ENCODE measurements around the gene TMEM154.

The TMEM154 gene

GRCh38 chr4:152605641-152606335 lies 74.0 kb downstream of the TMEM154 start:
- in situ Hi-C loops (cut with MboI; ENCODE audit: low sequenced_read_pairs, unreplicated experiment), result no loop called here
- DNase-seq (ENCODE audit: low spot score), result no peak
- no peak for TF ChIP-seq CTCF (IDR thresholded peaks at IDR 0.05; ENCODE audit: borderline replicate concordance, control extremely low read depth, extremely low read depth, insufficient read depth, missing control alignments)

- in situ Hi-C loops (cut with MboI; ENCODE audit: low sequenced_read_pairs, unreplicated experiment), result no loop called here
- TF ChIP-seq CTCF (IDR thresholded peaks at IDR 0.05; ENCODE audit: borderline replicate concordance, control extremely low read depth, extremely low read depth, insufficient read depth, missing control alignments), result no peak
- DNase-seq (ENCODE audit: low spot score), result no peak
Measured at GRCh38 chr4:152605031-152605430, 74.8 kb downstream of the TMEM154 start.

- TF ChIP-seq CTCF (IDR thresholded peaks at IDR 0.05; ENCODE audit: borderline replicate concordance, control extremely low read depth, extremely low read depth, insufficient read depth, missing control alignments), result no peak
- DNase-seq (ENCODE audit: low spot score), result no peak
- in situ Hi-C loops (cut with MboI; ENCODE audit: low sequenced_read_pairs, unreplicated experiment), result no loop called here
Measured at GRCh38 chr4:152601156-152601555, 78.6 kb downstream of the TMEM154 start.

GRCh38 chr4:152599636-152600035 lies 80.2 kb downstream of the TMEM154 start:
- DNase-seq (ENCODE audit: low spot score), result no peak
- in situ Hi-C loops (cut with MboI; ENCODE audit: low sequenced_read_pairs, unreplicated experiment), result no loop called here
- no peak for TF ChIP-seq CTCF (IDR thresholded peaks at IDR 0.05; ENCODE audit: borderline replicate concordance, control extremely low read depth, extremely low read depth, insufficient read depth, missing control alignments)

- TF ChIP-seq CTCF (IDR thresholded peaks at IDR 0.05; ENCODE audit: borderline replicate concordance, control extremely low read depth, extremely low read depth, insufficient read depth, missing control alignments), result no peak
- in situ Hi-C loops (cut with MboI; ENCODE audit: low sequenced_read_pairs, unreplicated experiment), result no loop called here
- DNase-seq (ENCODE audit: low spot score), result no peak
Measured at GRCh38 chr4:152599095-152599494, 80.7 kb downstream of the TMEM154 start.

- in situ Hi-C loops (cut with MboI; ENCODE audit: low sequenced_read_pairs, unreplicated experiment), result no loop called here
- no peak for TF ChIP-seq CTCF (IDR thresholded peaks at IDR 0.05; ENCODE audit: borderline replicate concordance, control extremely low read depth, extremely low read depth, insufficient read depth, missing control alignments)
- no peak for DNase-seq (ENCODE audit: low spot score)
Measured at GRCh38 chr4:152598454-152598853, 81.3 kb downstream of the TMEM154 start.

Data from GM13976 (cell line).